ENCODE data around the gene SKAP2. TPM values are rescaled to one million over a fixed set of nuclear protein-coding genes. Genes with fewer than 3 reads are reported as not detected.

Gene SKAP2
- total and polyA plus RNA-seq, 10 of the 15 experiments (the other 5 are each of a cell fraction or from before 2014, with no cell fraction given), result 10.9 to 40.6 (median 23.5) TPM

GRCh38 chr7:26759108-26759507 is 105.3 kb downstream of the SKAP2 start (continued):
- TF ChIP-seq SUZ12 (IDR thresholded peaks at IDR 0.05; ENCODE audit: unreplicated experiment) (no peak), HDAC6 (IDR thresholded peaks at IDR 0.05; ENCODE audit: unreplicated experiment) (no peak), ETV6 (conservative IDR thresholded peaks at IDR 0.05 in 1 of 2, IDR thresholded peaks at IDR 0.05 in 1 of 2; ENCODE audit: borderline replicate concordance in 1 of 2, low read depth in 1 of 2) (no peak), FOXK2 (IDR thresholded peaks at IDR 0.05) (no peak)

- ChIA-PET RAD21 (ENCODE audit: unreplicated experiment) (interaction anchor here (1.0 kb wide), 1 partner anchor 34 kb away, joined by 3 read pairs; no protein-coding TSS in a partner anchor), CTCF (no interaction called here), POLR2A (no interaction called here), SMC1A (ENCODE audit: uncharacterized antibody, unreplicated experiment) (no interaction called here)
- no peaks in the 10 kb centered on the region for H3K4me1 ChIP-seq (ENCODE audit: control insufficient read depth, insufficient read depth, low read length)
- no peak for FAIRE-seq
- H3K79me2 ChIP-seq (ENCODE audit: control insufficient read depth, insufficient read depth, low read length), result no peaks in the 10 kb centered on the region
- no peak overlapping the region for H3K4me2 ChIP-seq (ENCODE audit: control insufficient read depth, insufficient read depth)
- H4K20me1 ChIP-seq (ENCODE audit: control insufficient read depth, insufficient read depth), result no peaks in the 10 kb centered on the region
- no peak overlapping the region for H3K4me3 ChIP-seq
- H3K27me3 ChIP-seq (replicated peaks in 1 of 2; ENCODE audit: control insufficient read depth in 2 of 2, insufficient read depth in 2 of 2, low read length in 1 of 2), result no peaks in the 10 kb centered on the region
- no peak overlapping the region for H2AFZ ChIP-seq (ENCODE audit: control insufficient read depth, low read depth, low read length)
- no peaks in the 10 kb centered on the region; the same call in 2 of the 3 replicates for H3K9me3 ChIP-seq (replicated peaks; ENCODE audit: control insufficient read depth, insufficient read depth, low read length)
- intact Hi-C loops (cut with micrococcal nuclease; ENCODE audit: unreplicated experiment) (no loop called here), in situ Hi-C loops (cut with MboI) (no loop called here)
- BruUV-seq (replicated peaks), result no TSS peak
- 70% methylated on average over 2 of the region's 2 CpGs for WGBS (ENCODE audit: insufficient coverage, insufficient replicate concordance, low lambda C conversion rate, missing lambda C conversion rate)
- no peak overlapping the region for H3K9ac ChIP-seq (ENCODE audit: control insufficient read depth, insufficient read depth, low read length)
- H3K27ac ChIP-seq (ENCODE audit: control insufficient read depth, insufficient read depth), result no peak overlapping the region
- no peak for DNase-seq (ENCODE audit: low read depth, low spot score)
- TF ChIP-seq PAX5 (IDR thresholded peaks at IDR 0.05; ENCODE audit: borderline replicate concordance, low read depth, low read length), result no peak
- no peak for TF ChIP-seq TARDBP (IDR thresholded peaks at IDR 0.05; ENCODE audit: borderline replicate concordance)
- TF ChIP-seq SMAD1 (IDR thresholded peaks at IDR 0.05; ENCODE audit: low read depth, partially characterized antibody), result no peak
- no peak for TF ChIP-seq ZNF687 (IDR thresholded peaks at IDR 0.05)
- no peak for TF ChIP-seq NRF1 (conservative IDR thresholded peaks at IDR 0.05; ENCODE audit: low read depth, low read length)
- no peak for TF ChIP-seq EP300 (IDR thresholded peaks at IDR 0.05; ENCODE audit: borderline replicate concordance in 1 of 2, control insufficient read depth in 1 of 2, low read depth in 2 of 2, low read length in 2 of 2)
- TF ChIP-seq RAD51 (IDR thresholded peaks at IDR 0.05), result no peak
- TF ChIP-seq CBX5 (IDR thresholded peaks at IDR 0.05; ENCODE audit: low read depth), result no peak
- no peak for TF ChIP-seq SMARCA5 (IDR thresholded peaks at IDR 0.05)
- no peak for TF ChIP-seq ESRRA (IDR thresholded peaks at IDR 0.05; ENCODE audit: low read length)
- TF ChIP-seq NFIC (IDR thresholded peaks at IDR 0.05; ENCODE audit: low read depth, low read length), result no peak
- no peak for TF ChIP-seq ZNF384 (IDR thresholded peaks at IDR 0.05; ENCODE audit: borderline replicate concordance, low read depth, low read length)
- no peak for TF ChIP-seq ZBED1 (IDR thresholded peaks at IDR 0.05; ENCODE audit: borderline replicate concordance)
- TF ChIP-seq YBX1 (IDR thresholded peaks at IDR 0.05), result no peak
- H3K36me3 ChIP-seq (ENCODE audit: control insufficient read depth in 2 of 2, insufficient read depth in 2 of 2, low read length in 1 of 2), result no peaks in the 10 kb centered on the region
- ATAC-seq, result no peak
These were observed 121.2 kb downstream of the SKAP2 start for GRCh38 chr7:26743205-26743604.

Data from GM12878 (cell line).